ENCODE measurements around the gene KMT2A.

Gene KMT2A

GRCh38 chr11:118527109-118527508, 90.8 kb downstream of the KMT2A start, which contains the start of gene TTC36:
Gene TTC36, plus strand, starts transcription at chr11:118527474. Its CDS starts 21 bp downstream, at chr11:118527495.
- Histone ChIP-seq H3K4me3 (ENCODE audit: low read depth, low read length) (no peak within 1 kb of the TSS), H3K9me3 (ENCODE audit: control insufficient read depth, insufficient read depth, low read length) (no peaks in the 10 kb centered on the region), H3K36me3 (ENCODE audit: control insufficient read depth, insufficient read depth, low read length) (peaks cover 32% of the 10 kb centered on the region), H3K4me1 (ENCODE audit: control insufficient read depth, insufficient read depth, low read length) (peaks cover 14% of the 10 kb centered on the region), H3K9ac (ENCODE audit: low read depth, low read length) (no peak within 1 kb of the TSS), H3K27me3 (ENCODE audit: control insufficient read depth, insufficient read depth, low read length) (no peaks in the 10 kb centered on the region), H3K27ac (ENCODE audit: low read depth, low read length) (no peak within 1 kb of the TSS)

GRCh38 chr11:118528511-118528910, 92.2 kb downstream of the KMT2A start:
- H3K9ac ChIP-seq (ENCODE audit: low read depth, low read length): no peak overlapping the region
- peaks cover 18% of the 10 kb centered on the region for H3K36me3 ChIP-seq (ENCODE audit: control insufficient read depth, insufficient read depth, low read length)
- peaks cover 14% of the 10 kb centered on the region for H3K4me1 ChIP-seq (ENCODE audit: control insufficient read depth, insufficient read depth, low read length)
- H3K27me3 ChIP-seq (ENCODE audit: control insufficient read depth, insufficient read depth, low read length): no peaks in the 10 kb centered on the region
- H3K27ac ChIP-seq (ENCODE audit: low read depth, low read length): no peak overlapping the region
- no peaks in the 10 kb centered on the region for H3K9me3 ChIP-seq (ENCODE audit: control insufficient read depth, insufficient read depth, low read length)
- no peak overlapping the region for H3K4me3 ChIP-seq (ENCODE audit: low read depth, low read length)

- Histone ChIP-seq H3K9me3 (ENCODE audit: control insufficient read depth, insufficient read depth, low read length) (no peaks in the 10 kb centered on the region), H3K27me3 (ENCODE audit: control insufficient read depth, insufficient read depth, low read length) (no peaks in the 10 kb centered on the region), H3K27ac (ENCODE audit: low read depth, low read length) (peak overlapping the region; percentile 0), H3K4me1 (ENCODE audit: control insufficient read depth, insufficient read depth, low read length) (peaks cover 14% of the 10 kb centered on the region), H3K36me3 (ENCODE audit: control insufficient read depth, insufficient read depth, low read length) (peaks cover 11% of the 10 kb centered on the region), H3K9ac (ENCODE audit: low read depth, low read length) (no peak overlapping the region), H3K4me3 (ENCODE audit: low read depth, low read length) (peak overlapping the region; percentile 96)
Measured at GRCh38 chr11:118529584-118530175, 93.4 kb downstream of the KMT2A start.

GRCh38 chr11:118530180-118530682, 93.9 kb downstream of the KMT2A start:
- H3K4me1 ChIP-seq (ENCODE audit: control insufficient read depth, insufficient read depth, low read length): peaks cover 14% of the 10 kb centered on the region
- H3K9ac ChIP-seq (ENCODE audit: low read depth, low read length): peak overlapping the region; percentile 70; the same call in 1 of the 2 replicates
- H3K27ac ChIP-seq (ENCODE audit: low read depth, low read length): peak overlapping the region; percentile 50
- H3K27me3 ChIP-seq (ENCODE audit: control insufficient read depth, insufficient read depth, low read length): no peaks in the 10 kb centered on the region
- H3K4me3 ChIP-seq (ENCODE audit: low read depth, low read length): peak overlapping the region; percentile 96
- H3K36me3 ChIP-seq (ENCODE audit: control insufficient read depth, insufficient read depth, low read length): peaks cover 9% of the 10 kb centered on the region
- no peaks in the 10 kb centered on the region for H3K9me3 ChIP-seq (ENCODE audit: control insufficient read depth, insufficient read depth, low read length)

GRCh38 chr11:118530683-118531596, 94.6 kb downstream of the KMT2A start, which contains the start of gene TMEM25:
Gene TMEM25, plus strand, starts transcription at chr11:118531192. Its CDS starts 610 bp downstream, at chr11:118531802.
- H3K4me1 ChIP-seq (ENCODE audit: control insufficient read depth, insufficient read depth, low read length): peaks cover 14% of the 10 kb centered on the region

GRCh38 chr11:118531597-118532084, 95.3 kb downstream of the KMT2A start:
- Histone ChIP-seq H3K36me3 (ENCODE audit: control insufficient read depth, insufficient read depth, low read length) (peaks cover 8% of the 10 kb centered on the region), H3K4me1 (ENCODE audit: control insufficient read depth, insufficient read depth, low read length) (peaks cover 14% of the 10 kb centered on the region), H3K9me3 (ENCODE audit: control insufficient read depth, insufficient read depth, low read length) (no peaks in the 10 kb centered on the region), H3K4me3 (ENCODE audit: low read depth, low read length) (peak overlapping the region; percentile 96), H3K27me3 (ENCODE audit: control insufficient read depth, insufficient read depth, low read length) (no peaks in the 10 kb centered on the region), H3K9ac (ENCODE audit: low read depth, low read length) (no peak overlapping the region), H3K27ac (ENCODE audit: low read depth, low read length) (no peak overlapping the region)

More at GRCh38 chr11:118530683-118531596, 94.6 kb downstream of the KMT2A start, which contains the start of gene TMEM25:
- Histone ChIP-seq H3K9ac (ENCODE audit: low read depth, low read length) (peak within 1 kb of the TSS; percentile 70), H3K36me3 (ENCODE audit: control insufficient read depth, insufficient read depth, low read length) (peaks cover 8% of the 10 kb centered on the region), H3K9me3 (ENCODE audit: control insufficient read depth, insufficient read depth, low read length) (no peaks in the 10 kb centered on the region), H3K27ac (ENCODE audit: low read depth, low read length) (peak within 1 kb of the TSS; percentile 50), H3K4me3 (ENCODE audit: low read depth, low read length) (peak within 1 kb of the TSS; percentile 96), H3K27me3 (ENCODE audit: control insufficient read depth, insufficient read depth, low read length) (no peaks in the 10 kb centered on the region)

- H3K4me1 ChIP-seq (ENCODE audit: control insufficient read depth, insufficient read depth, low read length): peaks cover 14% of the 10 kb centered on the region
- no peak overlapping the region for H3K9ac ChIP-seq (ENCODE audit: low read depth, low read length)
- H3K27me3 ChIP-seq (ENCODE audit: control insufficient read depth, insufficient read depth, low read length): no peaks in the 10 kb centered on the region
- no peak overlapping the region for H3K27ac ChIP-seq (ENCODE audit: low read depth, low read length)
- peaks cover 8% of the 10 kb centered on the region for H3K36me3 ChIP-seq (ENCODE audit: control insufficient read depth, insufficient read depth, low read length)
- peak overlapping the region; percentile 96 for H3K4me3 ChIP-seq (ENCODE audit: low read depth, low read length)
- no peaks in the 10 kb centered on the region for H3K9me3 ChIP-seq (ENCODE audit: control insufficient read depth, insufficient read depth, low read length)
Measured at GRCh38 chr11:118532091-118532490, 95.8 kb downstream of the KMT2A start.

- Histone ChIP-seq H3K4me3 (ENCODE audit: low read depth, low read length) (no peak overlapping the region), H3K36me3 (ENCODE audit: control insufficient read depth, insufficient read depth, low read length) (peaks cover 8% of the 10 kb centered on the region), H3K27ac (ENCODE audit: low read depth, low read length) (no peak overlapping the region), H3K27me3 (ENCODE audit: control insufficient read depth, insufficient read depth, low read length) (no peaks in the 10 kb centered on the region), H3K9me3 (ENCODE audit: control insufficient read depth, insufficient read depth, low read length) (no peaks in the 10 kb centered on the region), H3K9ac (ENCODE audit: low read depth, low read length) (no peak overlapping the region), H3K4me1 (ENCODE audit: control insufficient read depth, insufficient read depth, low read length) (peaks cover 14% of the 10 kb centered on the region)
Measured at GRCh38 chr11:118532852-118533768, 96.8 kb downstream of the KMT2A start.

GRCh38 chr11:118533769-118534729, 97.8 kb downstream of the KMT2A start:
- Histone ChIP-seq H3K36me3 (ENCODE audit: control insufficient read depth, insufficient read depth, low read length) (peaks cover 8% of the 10 kb centered on the region), H3K4me3 (ENCODE audit: low read depth, low read length) (no peak overlapping the region)

More at GRCh38 chr11:118533769-118534729, 97.8 kb downstream of the KMT2A start:
- no peak overlapping the region for H3K27ac ChIP-seq (ENCODE audit: low read depth, low read length)
- peaks cover 12% of the 10 kb centered on the region for H3K4me1 ChIP-seq (ENCODE audit: control insufficient read depth, insufficient read depth, low read length)
- H3K27me3 ChIP-seq (ENCODE audit: control insufficient read depth, insufficient read depth, low read length): no peaks in the 10 kb centered on the region
- no peak overlapping the region for H3K9ac ChIP-seq (ENCODE audit: low read depth, low read length)
- H3K9me3 ChIP-seq (ENCODE audit: control insufficient read depth, insufficient read depth, low read length): no peaks in the 10 kb centered on the region

Data from HUES48 (cell line).